LoVo (cell line): ENCODE results near the gene SUGP1.

Experiments
- DNase-seq: peaks from one replicate; pipeline ENCODE4 v3.0.0-alpha.2; 2016; ENCODE audit warnings: low spot score

SUGP1 gene

GRCh38 chr19:19227217-19227616, 93.1 kb downstream of the SUGP1 start:
- DNase-seq, result no peak

DNA sequence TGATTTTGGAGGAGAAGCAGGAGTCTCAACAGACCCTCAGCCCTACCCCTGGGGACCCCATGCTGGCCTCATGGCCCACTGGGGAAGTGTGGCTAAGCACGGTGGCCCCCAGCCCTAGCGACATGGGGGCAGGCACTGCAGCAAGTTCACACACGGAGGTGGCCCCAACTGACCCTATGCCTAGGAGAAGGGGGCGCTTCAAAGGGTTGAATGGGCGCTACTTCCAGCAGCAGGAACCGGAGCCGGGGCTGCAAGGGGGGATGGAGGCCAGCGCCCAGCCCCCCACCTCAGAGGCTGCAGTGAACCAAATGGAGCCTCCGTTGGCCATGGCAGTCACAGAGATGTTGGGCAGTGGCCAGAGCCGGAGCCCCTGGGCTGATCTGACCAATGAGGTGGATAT, 93.6 kb downstream of the SUGP1 start:
- DNase-seq, result no peak

DNA sequence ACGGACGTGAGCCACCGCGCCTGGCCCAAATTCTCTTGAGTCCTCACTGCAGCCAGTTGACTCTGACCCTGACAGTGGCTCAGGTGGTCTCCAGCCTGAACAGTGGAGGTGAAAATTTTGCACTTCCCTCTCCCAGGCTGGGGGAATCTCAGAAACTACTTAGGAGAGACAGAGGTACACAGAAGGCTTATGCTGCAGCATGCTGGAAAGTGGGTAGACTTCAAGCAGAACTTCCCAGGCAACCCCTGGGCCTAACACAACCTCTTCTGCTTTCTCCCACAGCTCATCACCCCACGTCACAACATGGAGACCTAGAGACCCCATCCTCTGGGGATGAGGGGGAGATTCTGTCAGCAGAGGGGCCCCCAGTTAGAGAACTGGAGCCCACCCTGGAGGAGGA, 94.1 kb downstream of the SUGP1 start:
- no peak for DNase-seq
